Duodenal mucosa (tissue), 2 donors: ENCODE data around the gene MTREX.
A peak's percentile ranks its signal among the peaks of the same experiment; 100 is the strongest.
"Not testable (repeated sequence)": the region's sequence is repeated elsewhere in the genome, so short reads cannot be mapped to it uniquely, and the experiment has no call there.

Source experiments
- H3K27ac ChIP-seq: one replicate; pipeline ENCODE4 v1.7.0; 2013; ENCODE audit warnings: low read depth, low read length
- H3K27me3 ChIP-seq, 2 donors: one replicate each; pipeline ENCODE4 v1.7.0; 2013; ENCODE audit warnings: low read length in 2 of 2, control low read depth in 1 of 2; ENCODE audit not compliant: insufficient read depth in 2 of 2, control insufficient read depth in 1 of 2
- H3K36me3 ChIP-seq, 2 donors: one replicate each; pipeline ENCODE4 v1.7.0; 2013; ENCODE audit warnings: low read length in 2 of 2, control low read depth in 1 of 2; ENCODE audit not compliant: insufficient read depth in 2 of 2, control insufficient read depth in 1 of 2
- H3K4me1 ChIP-seq, 2 donors: one replicate each; pipeline ENCODE4 v1.7.0; 2013; ENCODE audit warnings: low read length in 2 of 2, control low read depth in 1 of 2; ENCODE audit not compliant: insufficient read depth in 2 of 2, control insufficient read depth in 1 of 2
- H3K4me3 ChIP-seq, 2 donors: one replicate each; pipeline ENCODE4 v1.7.0; 2013; ENCODE audit warnings: low read length in 2 of 2, low read depth in 1 of 2
- H3K9ac ChIP-seq, 2 donors: one replicate each; pipeline ENCODE4 v1.7.0; 2013; ENCODE audit warnings: low read length in 2 of 2, low read depth in 1 of 2
- H3K9me3 ChIP-seq, 2 donors: one replicate each; pipeline ENCODE4 v1.7.0; 2013; ENCODE audit warnings: low read length in 2 of 2, control low read depth in 1 of 2; ENCODE audit not compliant: control insufficient read depth in 1 of 2

Gene MTREX

DNA sequence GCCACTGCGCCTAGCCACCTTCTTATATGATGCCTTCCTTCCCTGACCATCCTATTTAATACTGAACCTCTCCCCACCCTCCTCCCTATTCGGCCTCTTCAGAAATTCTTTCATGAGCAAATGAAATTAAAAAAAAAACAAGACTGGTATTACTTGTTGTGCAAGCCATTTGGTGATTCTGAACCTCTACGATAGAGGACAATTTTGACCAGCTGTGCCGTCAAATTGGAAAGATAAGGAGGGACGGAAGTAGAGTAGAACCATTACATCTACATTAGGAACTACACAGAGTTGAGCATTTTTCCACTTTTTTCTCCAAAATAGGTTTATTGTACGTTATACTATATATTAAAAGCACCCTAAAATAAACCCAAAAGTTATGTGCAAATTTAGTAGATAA lies 3.2 kb upstream of the MTREX start:
- peaks cover 31 to 34% of the 10 kb centered on the region in 2 donors for H3K4me1 ChIP-seq
- H3K9ac ChIP-seq, result no peak overlapping the region
- no peak overlapping the region for H3K27ac ChIP-seq
- peaks cover 0 to 5% of the 10 kb centered on the region in 2 donors for H3K9me3 ChIP-seq
- H3K36me3 ChIP-seq, result peaks cover under 1 to 4% of the 10 kb centered on the region in 2 donors
- no peaks in the 10 kb centered on the region for H3K27me3 ChIP-seq
- H3K4me3 ChIP-seq, result no peak overlapping the region

GRCh38 chr5:55305345-55305744 lies 2.4 kb upstream of the MTREX start:
- H3K4me3 ChIP-seq, result peak overlapping the region in 1 of 2 donors; percentile 7
- peaks cover 0 to 5% of the 10 kb centered on the region in 2 donors for H3K9me3 ChIP-seq
- no peak overlapping the region for H3K27ac ChIP-seq
- no peaks in the 10 kb centered on the region for H3K27me3 ChIP-seq
- H3K9ac ChIP-seq, result no peak overlapping the region
- H3K36me3 ChIP-seq, result peaks cover 0 to 4% of the 10 kb centered on the region in 2 donors
- H3K4me1 ChIP-seq, result peaks cover 36 to 38% of the 10 kb centered on the region in 2 donors

GRCh38 chr5:55306641-55307382 lies 977 bp upstream of the MTREX start:
- Histone ChIP-seq H3K27me3 (no peaks in the 10 kb centered on the region), H3K9me3 (no peaks in the 10 kb centered on the region), H3K9ac (peak overlapping the region; percentile 83 to 91), H3K4me1 (peaks cover 38 to 39% of the 10 kb centered on the region in 2 donors), H3K27ac (peak overlapping the region; percentile 82), H3K4me3 (peak overlapping the region; percentile 96 to 98), H3K36me3 (no peaks in the 10 kb centered on the region)

DNA sequence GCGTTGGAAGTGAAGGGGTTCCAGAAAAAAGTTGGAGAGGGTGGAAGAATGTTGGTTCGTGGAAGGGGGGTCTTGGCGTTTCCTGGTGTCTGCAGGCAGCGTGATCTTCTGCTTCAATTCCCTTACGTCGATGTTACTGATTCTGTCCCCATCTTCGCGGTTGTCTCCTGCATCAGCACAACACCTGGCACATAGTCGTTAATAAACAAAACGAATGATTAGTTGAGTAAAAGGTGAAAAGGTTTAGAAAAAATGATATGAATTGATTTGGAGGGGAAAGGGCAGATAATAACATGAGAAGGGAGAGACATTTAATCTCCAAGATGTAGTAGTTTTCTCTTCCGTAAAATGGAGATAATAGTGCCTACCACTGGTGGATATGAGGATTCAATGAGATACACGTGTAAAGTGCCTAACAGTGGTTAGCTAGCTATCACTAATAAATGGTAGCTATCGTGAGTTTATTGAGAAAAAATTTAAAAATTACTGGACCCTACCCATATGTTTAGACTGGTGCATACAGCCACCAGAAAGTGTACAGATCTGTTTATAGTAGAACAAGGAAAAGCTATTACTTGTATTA lies 556 bp downstream of the MTREX start:
- no peaks in the 10 kb centered on the region for H3K9me3 ChIP-seq
- H3K27me3 ChIP-seq, result no peaks in the 10 kb centered on the region
- H3K36me3 ChIP-seq, result no peaks in the 10 kb centered on the region
- peaks cover 38 to 39% of the 10 kb centered on the region in 2 donors for H3K4me1 ChIP-seq
- peak overlapping the region; percentile 83 to 91 for H3K9ac ChIP-seq
- peak overlapping the region; percentile 82 for H3K27ac ChIP-seq
- peak overlapping the region; percentile 96 to 98 for H3K4me3 ChIP-seq

GRCh38 chr5:55313870-55314617 lies 6.3 kb downstream of the MTREX start:
- no peaks in the 10 kb centered on the region for H3K36me3 ChIP-seq
- H3K4me1 ChIP-seq, result peaks cover 21 to 25% of the 10 kb centered on the region in 2 donors
- no peak overlapping the region for H3K4me3 ChIP-seq
- H3K9me3 ChIP-seq, result no peaks in the 10 kb centered on the region
- H3K27ac ChIP-seq, result no peak overlapping the region
- H3K9ac ChIP-seq, result no peak overlapping the region
- no peaks in the 10 kb centered on the region for H3K27me3 ChIP-seq

DNA sequence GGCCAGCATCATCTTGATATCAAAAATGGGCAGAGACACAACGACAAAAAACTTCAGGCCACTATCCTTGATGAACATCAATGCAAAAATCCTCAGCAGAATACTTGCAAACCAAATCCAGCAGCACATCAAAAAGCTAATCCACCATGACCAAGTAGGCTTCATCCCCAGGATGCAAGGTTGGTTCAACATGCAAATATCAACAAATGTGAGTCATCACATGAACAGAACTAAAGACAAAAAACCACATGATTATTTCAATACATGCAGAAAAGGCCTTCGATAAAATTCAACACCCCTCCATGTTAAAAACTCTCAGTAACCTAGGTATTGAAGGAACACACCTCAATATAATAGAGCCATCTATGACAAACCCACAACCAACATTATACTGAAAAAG lies 8.5 kb downstream of the MTREX start:
- H3K27ac ChIP-seq, result no peak overlapping the region
- no peak overlapping the region for H3K4me3 ChIP-seq
- peaks cover 9 to 14% of the 10 kb centered on the region in 2 donors for H3K4me1 ChIP-seq

DNA sequence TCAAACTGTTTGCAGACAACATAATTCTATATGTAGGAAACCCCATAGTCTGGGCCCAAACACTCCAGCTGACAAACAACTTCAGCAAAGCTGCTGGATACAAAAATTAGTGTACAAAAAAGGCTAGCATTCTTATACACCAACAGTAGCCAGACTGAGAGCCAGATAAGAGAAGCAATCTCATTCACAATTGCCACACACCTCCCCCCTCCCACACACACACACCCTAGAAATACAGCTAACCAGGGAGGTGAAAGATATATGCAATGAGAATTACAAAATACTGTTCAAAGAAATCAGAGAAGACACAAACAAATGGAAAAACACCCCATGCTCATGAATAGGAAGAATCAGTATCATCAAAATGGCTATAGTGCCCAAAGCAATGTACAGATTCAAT lies 9.0 kb downstream of the MTREX start:
- no peak overlapping the region for H3K9ac ChIP-seq
- H3K27ac ChIP-seq, result no peak overlapping the region
- peaks cover 9 to 14% of the 10 kb centered on the region in 2 donors for H3K4me1 ChIP-seq
- no peaks in the 10 kb centered on the region for H3K36me3 ChIP-seq
- no peaks in the 10 kb centered on the region for H3K9me3 ChIP-seq
- no peak overlapping the region for H3K4me3 ChIP-seq
- no peaks in the 10 kb centered on the region for H3K27me3 ChIP-seq

More for the DNA sequence above, 8.5 kb downstream of the MTREX start:
- H3K27me3 ChIP-seq, result no peaks in the 10 kb centered on the region
- no peak overlapping the region for H3K9ac ChIP-seq
- no peaks in the 10 kb centered on the region for H3K9me3 ChIP-seq
- H3K36me3 ChIP-seq, result no peaks in the 10 kb centered on the region

DNA sequence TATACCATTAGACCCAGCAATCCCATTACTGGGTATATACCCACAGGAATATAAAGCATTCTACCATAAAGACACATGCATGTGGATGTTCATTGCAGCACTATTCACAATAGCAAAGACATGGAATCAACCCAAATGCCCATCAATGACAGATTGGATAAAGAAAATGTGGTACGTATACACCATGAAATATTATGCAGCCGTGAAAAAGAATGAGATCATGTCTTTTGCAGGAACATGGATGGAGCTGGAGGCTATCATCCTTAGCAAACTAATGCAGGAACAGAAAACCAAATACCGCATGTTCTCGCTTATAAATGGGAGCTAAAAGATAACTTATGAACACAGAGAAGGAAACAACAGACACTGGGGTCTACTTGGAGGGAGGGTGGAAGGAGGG lies 10.4 kb downstream of the MTREX start:
- not testable (repeated sequence) for H3K4me3 ChIP-seq, H3K36me3 ChIP-seq, H3K27ac ChIP-seq, H3K9ac ChIP-seq, H3K9me3 ChIP-seq, H3K27me3 ChIP-seq
- peaks cover 9 to 14% of the 10 kb centered on the region in 2 donors for H3K4me1 ChIP-seq

DNA sequence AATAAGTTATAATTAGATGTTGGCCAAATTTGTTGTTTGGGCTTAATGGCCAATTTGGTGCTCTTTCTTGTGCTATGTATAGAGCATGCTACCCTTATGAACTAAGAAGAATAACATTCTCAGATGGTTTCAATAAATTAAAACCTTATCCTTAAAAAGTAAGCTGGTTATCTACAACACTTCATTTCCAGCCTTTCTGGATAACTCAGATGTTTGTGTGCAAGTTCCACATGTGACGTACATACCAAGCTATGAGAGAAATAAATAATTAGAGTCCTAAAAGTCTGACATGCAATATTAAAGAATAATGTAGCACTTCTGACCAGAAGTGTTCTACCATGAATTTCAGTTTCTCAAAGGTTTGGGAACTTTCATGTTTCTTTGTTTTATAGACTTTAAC lies 11.7 kb downstream of the MTREX start:
- no peaks in the 10 kb centered on the region for H3K27me3 ChIP-seq
- H3K36me3 ChIP-seq, result peaks cover 3 to 4% of the 10 kb centered on the region in 2 donors
- no peak overlapping the region for H3K9ac ChIP-seq
- H3K27ac ChIP-seq, result no peak overlapping the region
- H3K4me1 ChIP-seq, result peaks cover 3 to 4% of the 10 kb centered on the region in 2 donors
- no peak overlapping the region for H3K4me3 ChIP-seq
- no peaks in the 10 kb centered on the region for H3K9me3 ChIP-seq

DNA sequence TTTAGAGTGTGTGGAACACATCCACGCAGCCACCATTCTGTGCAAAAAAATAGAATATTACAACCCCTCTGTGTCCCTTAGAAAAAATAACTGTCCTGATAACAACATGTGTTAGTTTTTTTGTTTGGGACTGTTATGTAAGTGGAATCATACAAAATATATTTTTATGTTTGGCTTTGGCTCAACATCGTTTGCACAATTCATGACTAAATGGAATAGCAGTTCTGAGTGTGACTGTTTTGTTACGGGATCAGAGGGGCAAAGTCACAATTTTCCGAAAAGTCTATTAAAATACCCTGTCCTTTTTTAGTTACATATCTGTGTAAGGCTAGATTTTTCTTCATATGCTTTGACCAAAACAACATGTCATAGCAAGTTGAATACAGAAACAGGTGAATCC lies 12.8 kb downstream of the MTREX start:
- Histone ChIP-seq H3K4me3 (no peak overlapping the region), H3K9me3 (no peaks in the 10 kb centered on the region), H3K27ac (no peak overlapping the region), H3K9ac (no peak overlapping the region), H3K4me1 (no peaks in the 10 kb centered on the region), H3K27me3 (no peaks in the 10 kb centered on the region), H3K36me3 (peaks cover 6% of the 10 kb centered on the region in 2 donors)
